Stimulated activated memory B cell treated with anti-CD40 and anti-IgM and Interleukin-4, amounts not matched to agents 10 μg/mL and 1 μg/mL and 100 μg/mL, for 72 hours (primary cell): Measurements from ENCODE around the gene TRERF1.

Experiments
- ATAC-seq: fragments of 150-1000 bp; cut with Tn5 transposase; 2 replicates; pipeline ENCODE4 v1.10.0; 2021
- H3K27ac Mint-ChIP-seq: one replicate; pipeline ENCODE4 v1.8.0; 2022; ENCODE audit warnings: mild to moderate bottlenecking, mixed read lengths
- H3K27me3 Mint-ChIP-seq: one replicate; pipeline ENCODE4 v1.8.0; 2022; ENCODE audit warnings: mixed read lengths
- H3K36me3 Mint-ChIP-seq: one replicate; pipeline ENCODE4 v1.8.0; 2022; ENCODE audit warnings: mixed read lengths
- H3K4me1 Mint-ChIP-seq: one replicate; pipeline ENCODE4 v1.8.0; 2022; ENCODE audit warnings: mixed read lengths
- H3K4me3 Mint-ChIP-seq: one replicate; pipeline ENCODE4 v1.8.0; 2022; ENCODE audit warnings: mild to moderate bottlenecking, moderate library complexity, mixed read lengths
- H3K9me3 Mint-ChIP-seq: one replicate; pipeline ENCODE4 v1.8.0; 2022; ENCODE audit warnings: mixed read lengths

TRERF1 gene

DNA sequence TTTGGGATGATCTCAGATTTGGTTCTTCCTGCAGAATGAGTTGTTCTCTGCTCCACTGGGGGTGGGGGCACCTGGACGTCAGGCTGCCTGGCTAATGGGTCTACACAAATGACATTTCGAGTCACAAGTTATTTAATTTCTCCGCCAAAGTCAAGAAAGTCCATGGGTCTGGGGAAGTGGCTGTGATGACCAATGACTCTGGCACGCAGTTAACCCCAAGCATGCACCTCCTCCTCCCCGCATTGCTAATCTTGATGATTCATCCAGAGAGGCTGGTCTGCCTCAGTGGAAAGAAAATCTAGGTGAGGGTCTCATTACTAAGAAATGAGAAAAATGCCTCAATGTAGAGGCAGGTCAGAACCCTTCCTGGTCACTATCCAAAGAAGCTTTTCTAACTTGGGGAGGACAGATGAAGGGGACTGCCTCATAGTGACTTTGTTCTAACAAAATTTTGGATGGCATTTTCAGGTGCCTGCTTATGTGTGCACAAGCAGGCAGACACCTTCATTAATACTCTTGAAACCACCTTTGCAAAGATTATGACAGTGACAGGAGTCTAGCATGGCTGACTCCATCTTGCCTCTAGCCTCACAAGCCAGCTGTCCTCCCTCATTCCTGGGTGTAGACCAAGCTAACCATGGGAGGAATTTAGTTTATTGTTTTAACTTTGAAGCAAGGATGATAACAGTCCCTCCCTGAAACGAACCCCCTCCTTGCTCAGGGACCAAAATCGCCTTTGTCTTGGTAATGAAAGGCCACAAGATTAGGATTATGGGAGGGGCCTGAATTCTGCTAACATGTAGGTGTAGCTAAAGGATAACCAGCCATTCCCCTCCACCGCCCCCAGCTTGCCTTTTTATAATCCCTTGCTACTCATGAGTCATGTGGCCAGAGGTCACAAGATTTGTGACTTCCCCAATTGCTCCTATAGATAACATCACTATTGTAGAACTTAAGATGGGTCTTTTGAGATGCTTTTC lies 135.4 kb downstream of the TRERF1 start:
- peak; percentile 63 for ATAC-seq
- Mint-ChIP-seq H3K9me3 (no peaks in the 10 kb centered on the region), H3K27ac (peak overlapping the region; percentile 89), H3K27me3 (no peaks in the 10 kb centered on the region), H3K4me3 (no peak overlapping the region), H3K4me1 (peaks cover 35% of the 10 kb centered on the region), H3K36me3 (peaks cover 6% of the 10 kb centered on the region)

DNA sequence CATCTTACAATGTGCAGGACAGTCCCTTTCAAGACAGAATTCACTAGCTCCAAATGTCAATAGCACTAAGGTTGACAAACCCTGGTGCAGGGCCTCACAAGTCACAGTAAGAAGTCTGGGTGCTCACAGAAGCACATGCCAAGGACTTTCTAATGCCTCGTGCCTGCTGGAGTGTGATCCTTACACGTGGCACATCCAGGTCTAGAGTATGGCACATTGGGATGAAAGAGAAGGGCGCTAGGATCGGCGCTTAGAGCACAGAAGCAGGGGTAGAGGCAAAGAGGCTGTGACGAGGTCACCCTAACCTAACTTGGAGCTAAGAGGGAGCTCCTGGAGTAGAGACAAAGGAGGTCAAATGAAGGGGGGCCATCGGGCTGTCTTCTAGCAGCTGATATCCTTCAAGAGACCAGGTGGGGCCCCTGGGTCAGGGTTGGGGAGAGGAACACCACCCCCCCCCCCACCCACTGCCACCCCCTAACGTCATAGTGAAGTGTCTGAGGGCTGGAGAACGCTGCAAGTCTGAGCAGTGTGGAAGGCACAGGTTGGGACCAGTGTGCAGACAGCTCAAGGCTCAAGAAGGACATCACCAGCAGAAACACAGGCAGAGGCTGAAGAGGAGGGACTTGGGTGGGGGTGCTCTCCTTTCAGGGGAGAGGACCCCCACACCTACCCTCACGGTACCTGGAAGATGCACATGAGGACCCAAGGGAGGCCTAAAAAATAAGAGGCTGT lies 136.3 kb downstream of the TRERF1 start:
- no peak overlapping the region for H3K4me3 Mint-ChIP-seq
- peaks cover 11% of the 10 kb centered on the region for H3K36me3 Mint-ChIP-seq
- H3K4me1 Mint-ChIP-seq: peaks cover 35% of the 10 kb centered on the region
- no peaks in the 10 kb centered on the region for H3K9me3 Mint-ChIP-seq
- H3K27me3 Mint-ChIP-seq: no peaks in the 10 kb centered on the region
- peak; percentile 21 for ATAC-seq
- H3K27ac Mint-ChIP-seq: peak overlapping the region; percentile 2

DNA sequence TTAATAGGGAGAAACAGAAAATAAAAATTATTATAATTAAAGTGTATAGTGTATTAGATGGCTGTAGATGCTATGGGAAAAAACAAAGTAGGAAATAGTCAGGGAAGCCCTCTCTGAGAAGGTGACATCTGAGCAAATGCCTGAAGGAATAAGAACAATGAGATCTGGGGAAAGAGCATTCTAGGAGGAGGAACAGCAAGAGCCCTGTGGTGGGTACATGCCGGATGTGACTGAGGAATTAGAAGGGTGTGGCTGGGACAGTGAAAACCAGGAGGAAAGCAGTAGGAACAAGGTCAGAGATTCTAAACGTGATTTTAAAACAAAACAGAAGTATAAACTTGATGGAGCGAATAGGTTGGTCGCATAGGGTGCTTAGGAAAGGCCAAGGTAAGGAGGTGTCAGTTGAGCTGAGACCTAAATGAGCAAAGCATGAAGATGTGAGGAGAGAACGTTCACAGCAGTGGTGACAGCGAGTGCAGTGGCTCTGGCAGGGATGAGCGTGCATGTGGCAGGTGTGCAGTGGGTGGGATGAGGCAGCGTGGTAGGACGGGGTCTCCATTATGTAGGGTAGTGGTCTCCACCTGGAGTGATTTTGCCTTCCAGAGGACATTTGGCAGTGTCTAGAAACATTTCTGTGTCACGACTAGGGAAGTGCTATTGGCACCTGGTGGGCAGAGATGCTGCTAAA lies 137.0 kb downstream of the TRERF1 start:
- peak overlapping the region; percentile 2 for H3K27ac Mint-ChIP-seq
- H3K9me3 Mint-ChIP-seq: no peaks in the 10 kb centered on the region
- H3K4me1 Mint-ChIP-seq: peaks cover 35% of the 10 kb centered on the region
- no peak overlapping the region for H3K4me3 Mint-ChIP-seq
- ATAC-seq: no peak
- peaks cover 11% of the 10 kb centered on the region for H3K36me3 Mint-ChIP-seq
- H3K27me3 Mint-ChIP-seq: no peaks in the 10 kb centered on the region

DNA sequence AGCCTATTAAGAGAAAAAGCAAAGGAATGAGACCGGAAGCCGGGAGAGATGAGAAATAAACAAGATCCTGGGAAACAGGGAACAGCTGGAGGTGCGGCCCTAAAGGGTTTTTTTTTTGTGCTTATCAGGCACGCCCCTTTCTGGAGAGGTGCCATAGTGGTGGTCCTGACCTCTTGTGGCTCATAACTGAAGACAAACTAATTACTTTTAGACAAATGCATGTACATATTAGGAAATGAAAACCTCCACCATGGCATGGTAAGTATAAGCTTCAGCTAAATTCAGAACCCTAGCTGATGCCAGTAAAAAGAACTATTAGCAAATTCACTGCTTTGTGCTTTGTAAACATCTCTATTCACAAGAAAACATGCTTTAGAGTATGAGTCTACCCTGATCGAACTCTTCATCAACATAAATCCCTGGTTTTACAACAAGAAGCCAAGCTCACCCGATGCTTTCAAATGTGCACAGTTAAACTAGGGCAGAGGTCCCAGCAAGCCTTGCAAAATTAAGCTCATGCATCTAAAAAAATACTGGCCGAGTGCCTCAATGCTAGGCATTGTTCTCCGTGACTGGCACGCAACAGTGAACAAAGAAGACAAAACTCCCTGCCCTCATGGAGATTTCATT lies 137.7 kb downstream of the TRERF1 start:
- Mint-ChIP-seq H3K27ac (peak overlapping the region; percentile 2), H3K4me1 (peaks cover 33% of the 10 kb centered on the region), H3K9me3 (no peaks in the 10 kb centered on the region), H3K36me3 (peaks cover 9% of the 10 kb centered on the region), H3K4me3 (no peak overlapping the region), H3K27me3 (no peaks in the 10 kb centered on the region)
- no peak for ATAC-seq

GRCh38 chr6:42313038-42313437 lies 138.7 kb downstream of the TRERF1 start:
- H3K27ac Mint-ChIP-seq: peak overlapping the region; percentile 36
- H3K4me1 Mint-ChIP-seq: peaks cover 30% of the 10 kb centered on the region
- no peak for ATAC-seq

GRCh38 chr6:42307141-42307470 lies 144.6 kb downstream of the TRERF1 start:
- Mint-ChIP-seq H3K9me3 (no peaks in the 10 kb centered on the region), H3K27ac (no peak overlapping the region), H3K4me1 (no peaks in the 10 kb centered on the region), H3K27me3 (no peaks in the 10 kb centered on the region), H3K4me3 (no peak overlapping the region), H3K36me3 (peaks cover 6% of the 10 kb centered on the region)
- no peak for ATAC-seq

More at GRCh38 chr6:42313038-42313437, 138.7 kb downstream of the TRERF1 start:
- peaks cover 6% of the 10 kb centered on the region for H3K36me3 Mint-ChIP-seq
- no peaks in the 10 kb centered on the region for H3K27me3 Mint-ChIP-seq
- H3K9me3 Mint-ChIP-seq: no peaks in the 10 kb centered on the region
- no peak overlapping the region for H3K4me3 Mint-ChIP-seq

DNA sequence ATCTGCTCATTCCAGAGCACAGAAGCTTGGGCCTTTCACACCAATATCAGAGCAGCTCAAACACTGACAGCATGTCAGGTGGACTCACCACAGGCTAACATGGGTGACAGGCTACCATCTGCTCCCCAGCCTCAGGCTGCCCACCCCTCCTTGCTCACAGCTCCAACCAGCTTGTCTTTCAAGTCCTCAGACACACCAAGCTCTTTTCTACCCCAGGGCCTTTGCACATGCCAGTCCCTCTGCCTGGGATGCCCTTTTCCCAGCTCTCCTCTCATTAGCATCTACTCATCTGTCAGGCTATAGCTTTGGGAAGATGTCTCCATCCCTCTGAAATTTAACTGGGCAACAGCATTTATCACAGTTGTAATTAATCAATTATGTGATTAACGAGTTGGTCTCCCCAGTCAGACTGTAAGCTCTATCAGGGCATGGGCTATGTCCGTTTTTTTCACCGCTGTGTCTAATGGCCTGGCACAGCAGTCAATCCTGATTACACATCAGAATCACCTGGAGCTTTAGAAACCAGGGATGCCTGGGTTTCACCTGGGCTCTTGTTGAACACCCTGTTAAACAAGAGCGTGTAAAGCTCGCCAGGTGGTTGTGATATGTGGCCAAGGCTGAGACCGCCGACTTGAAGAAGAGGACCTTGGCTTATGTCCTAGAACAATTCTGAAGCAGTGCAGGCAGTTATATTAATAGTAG lies 145.1 kb downstream of the TRERF1 start:
- ATAC-seq: no peak
- Mint-ChIP-seq H3K4me1 (no peaks in the 10 kb centered on the region), H3K9me3 (no peaks in the 10 kb centered on the region), H3K4me3 (no peak overlapping the region), H3K36me3 (peaks cover 6% of the 10 kb centered on the region), H3K27me3 (no peaks in the 10 kb centered on the region), H3K27ac (no peak overlapping the region)

DNA sequence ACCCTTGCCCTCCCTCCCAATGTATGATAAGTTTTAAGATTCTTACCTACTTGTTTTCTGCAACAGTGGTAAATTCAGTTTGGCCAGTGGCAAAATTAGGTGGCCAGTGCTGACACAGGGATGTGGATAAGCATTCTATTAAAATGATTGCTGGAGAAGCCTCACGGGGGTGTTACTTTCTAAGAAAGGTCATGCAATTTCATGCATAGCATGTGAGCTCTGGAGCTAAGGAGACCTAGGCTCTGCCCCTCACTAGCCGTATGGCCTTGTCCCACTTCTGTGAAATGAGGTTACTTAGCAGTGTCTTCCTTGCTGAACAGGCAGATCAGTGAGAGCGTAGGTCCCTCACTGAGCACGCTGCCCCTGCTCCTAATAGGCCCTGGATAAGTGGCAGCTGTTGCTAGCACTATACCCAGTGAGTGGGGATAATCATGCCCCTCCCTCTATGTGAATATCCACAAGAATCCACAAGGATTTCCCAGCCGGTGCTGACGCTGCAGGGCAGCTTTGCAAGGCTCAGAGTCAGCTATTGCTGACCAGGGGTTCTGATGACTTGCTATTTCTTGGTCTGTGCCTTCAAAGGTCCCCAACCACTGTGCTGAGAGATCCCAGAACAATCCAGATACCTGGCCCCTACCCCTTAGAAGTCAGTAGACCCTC lies 147.5 kb downstream of the TRERF1 start:
- no peaks in the 10 kb centered on the region for H3K27me3 Mint-ChIP-seq
- no peak overlapping the region for H3K27ac Mint-ChIP-seq
- no peaks in the 10 kb centered on the region for H3K4me1 Mint-ChIP-seq
- no peak overlapping the region for H3K4me3 Mint-ChIP-seq
- H3K9me3 Mint-ChIP-seq: no peaks in the 10 kb centered on the region
- ATAC-seq: no peak
- peaks cover 7% of the 10 kb centered on the region for H3K36me3 Mint-ChIP-seq

- no peak overlapping the region for H3K4me3 Mint-ChIP-seq
- no peaks in the 10 kb centered on the region for H3K27me3 Mint-ChIP-seq
- no peaks in the 10 kb centered on the region for H3K9me3 Mint-ChIP-seq
- H3K36me3 Mint-ChIP-seq: peaks cover 9% of the 10 kb centered on the region
- H3K27ac Mint-ChIP-seq: no peak overlapping the region
- H3K4me1 Mint-ChIP-seq: no peaks in the 10 kb centered on the region
- no peak for ATAC-seq
These were observed 149.3 kb downstream of the TRERF1 start for GRCh38 chr6:42302411-42302810.

DNA sequence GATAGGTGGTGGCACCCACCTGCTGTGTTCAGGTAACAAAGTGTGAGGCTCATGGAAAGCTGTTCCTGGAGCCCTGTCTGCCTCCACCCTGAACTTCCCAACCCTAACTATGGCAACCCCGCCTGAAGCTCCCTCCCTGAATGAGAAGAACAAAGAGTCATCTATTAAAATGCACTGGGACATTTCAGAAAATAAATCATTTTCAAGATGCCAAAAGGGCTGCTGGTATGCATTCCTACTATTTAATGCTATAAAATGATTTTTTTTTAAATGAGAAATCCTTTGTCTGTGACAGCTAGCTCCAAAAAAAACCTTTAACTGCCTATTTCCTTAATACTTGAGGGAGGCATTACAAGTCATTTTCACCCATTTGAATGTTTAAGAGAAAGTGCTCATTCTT lies 149.7 kb downstream of the TRERF1 start:
- no peak for ATAC-seq
- H3K27ac Mint-ChIP-seq: no peak overlapping the region
- H3K27me3 Mint-ChIP-seq: no peaks in the 10 kb centered on the region
- H3K9me3 Mint-ChIP-seq: no peaks in the 10 kb centered on the region
- no peak overlapping the region for H3K4me3 Mint-ChIP-seq
- no peaks in the 10 kb centered on the region for H3K4me1 Mint-ChIP-seq
- peaks cover 9% of the 10 kb centered on the region for H3K36me3 Mint-ChIP-seq

GRCh38 chr6:42300701-42301100 lies 151.0 kb downstream of the TRERF1 start:
- no peaks in the 10 kb centered on the region for H3K27me3 Mint-ChIP-seq
- H3K27ac Mint-ChIP-seq: no peak overlapping the region
- H3K9me3 Mint-ChIP-seq: no peaks in the 10 kb centered on the region
- H3K36me3 Mint-ChIP-seq: peaks cover 15% of the 10 kb centered on the region
- no peaks in the 10 kb centered on the region for H3K4me1 Mint-ChIP-seq
- no peak overlapping the region for H3K4me3 Mint-ChIP-seq
- no peak for ATAC-seq

DNA sequence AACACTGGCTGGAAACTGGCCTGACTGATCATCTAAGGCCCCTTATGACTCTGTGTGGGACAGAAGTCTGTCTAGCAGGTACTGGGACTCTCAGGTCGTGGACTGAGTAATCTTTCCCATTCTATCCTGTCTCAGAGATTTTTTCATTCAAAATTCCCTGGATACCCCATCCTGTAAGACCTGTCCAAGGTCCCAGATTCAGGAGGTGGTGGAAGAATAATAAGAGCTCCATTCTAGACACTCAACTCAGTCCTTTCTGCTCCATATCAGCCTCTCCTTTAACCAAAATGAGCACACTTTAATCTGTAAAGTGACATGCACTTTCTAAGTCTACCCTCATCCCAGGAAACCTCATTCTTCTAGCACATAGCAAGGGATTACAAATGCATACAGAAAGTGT lies 151.5 kb downstream of the TRERF1 start:
- no peak overlapping the region for H3K4me3 Mint-ChIP-seq
- H3K9me3 Mint-ChIP-seq: no peaks in the 10 kb centered on the region
- no peak overlapping the region for H3K27ac Mint-ChIP-seq
- no peak for ATAC-seq
- no peaks in the 10 kb centered on the region for H3K27me3 Mint-ChIP-seq
- H3K4me1 Mint-ChIP-seq: no peaks in the 10 kb centered on the region
- peaks cover 15% of the 10 kb centered on the region for H3K36me3 Mint-ChIP-seq

DNA sequence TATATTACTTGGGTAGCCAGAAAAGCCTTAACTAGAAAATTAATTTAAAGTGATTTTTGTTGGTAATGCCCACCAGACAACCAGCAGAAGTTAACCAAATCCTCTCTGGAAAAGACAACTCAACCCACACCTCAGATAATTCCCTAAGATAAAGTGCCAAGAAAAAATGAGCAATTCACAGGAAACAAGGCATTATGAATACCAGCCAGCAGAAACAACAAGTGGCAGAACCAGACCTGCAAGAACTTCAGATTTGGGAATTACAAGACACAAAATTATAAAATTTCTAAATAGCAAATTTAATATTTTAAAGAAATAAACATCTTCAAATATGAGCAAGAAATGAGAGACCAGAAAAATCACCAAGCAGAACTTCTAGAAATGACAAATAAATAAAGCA lies 154.1 kb downstream of the TRERF1 start:
- H3K36me3 Mint-ChIP-seq: peaks cover 20% of the 10 kb centered on the region
- no peak for ATAC-seq
- H3K27ac Mint-ChIP-seq: no peak overlapping the region
- H3K4me3 Mint-ChIP-seq: no peak overlapping the region
- no peaks in the 10 kb centered on the region for H3K9me3 Mint-ChIP-seq
- H3K27me3 Mint-ChIP-seq: no peaks in the 10 kb centered on the region
- peaks cover 5% of the 10 kb centered on the region for H3K4me1 Mint-ChIP-seq

- Mint-ChIP-seq H3K27ac (no peak overlapping the region), H3K27me3 (no peaks in the 10 kb centered on the region), H3K4me1 (peaks cover 5% of the 10 kb centered on the region), H3K9me3 (no peaks in the 10 kb centered on the region), H3K4me3 (no peak overlapping the region), H3K36me3 (peaks cover 20% of the 10 kb centered on the region)
- no peak for ATAC-seq
These were observed 155.1 kb downstream of the TRERF1 start for GRCh38 chr6:42296614-42297013.
